GM19397 (cell line): ENCODE data around the gene JARID2.
"Not testable (repeated sequence)": the region's sequence is repeated elsewhere in the genome, so short reads cannot be mapped to it uniquely, and the experiment has no call there.

Experiments used
- ATAC-seq: cut with Tn5 transposase; IDR thresholded peaks from one replicate; pipeline ENCODE4 v1.9.1; 2021; ENCODE audit warnings: mild to moderate bottlenecking, moderate library complexity; ENCODE audit not compliant: unreplicated experiment

Gene JARID2

GRCh38 chr6:15527838-15528617, 282.2 kb downstream of the JARID2 start:
- ATAC-seq: no peak

DNA sequence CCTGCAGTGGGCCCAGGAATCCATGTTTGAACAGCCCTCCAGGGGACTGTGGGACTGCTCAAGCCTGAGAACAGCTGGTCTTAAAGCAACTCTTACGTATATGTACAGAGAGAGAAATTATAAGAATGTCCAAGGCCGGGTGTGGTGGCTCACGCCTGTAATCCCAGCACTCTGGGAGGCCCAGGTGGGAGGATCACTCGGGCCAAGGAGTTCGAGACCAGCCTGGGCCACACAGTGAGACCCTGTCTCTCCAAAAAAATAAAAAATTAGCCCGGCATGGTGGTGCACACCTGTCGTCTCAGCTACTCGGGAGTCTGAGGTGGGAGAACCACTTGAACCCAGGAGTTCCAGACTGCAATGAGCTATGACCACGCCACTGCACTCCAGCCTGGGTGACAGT, 283.0 kb downstream of the JARID2 start:
- no peak for ATAC-seq

DNA sequence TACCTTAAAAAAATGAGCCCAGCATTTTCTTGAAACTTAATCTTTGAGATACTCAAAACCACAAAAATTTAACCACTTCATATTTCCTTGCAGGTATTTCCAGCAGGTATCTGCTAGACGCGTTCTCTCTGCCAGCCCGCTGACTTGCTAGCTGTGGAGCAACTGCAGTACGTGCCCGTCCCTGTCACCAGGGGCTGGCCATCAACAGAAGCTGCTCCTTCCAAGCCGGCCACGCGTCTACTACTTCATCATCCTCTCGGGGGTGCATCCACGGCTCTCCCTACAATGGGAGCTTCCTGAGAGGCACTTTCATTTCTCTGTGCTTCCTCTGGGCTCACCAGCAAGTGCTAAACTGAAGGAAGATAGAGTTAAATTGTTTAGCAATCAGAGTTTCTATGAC, 284.5 kb downstream of the JARID2 start:
- no peak for ATAC-seq

GRCh38 chr6:15531973-15532372, 286.1 kb downstream of the JARID2 start:
- ATAC-seq: no peak

GRCh38 chr6:15533379-15534026, 287.6 kb downstream of the JARID2 start:
- ATAC-seq: no peak

DNA sequence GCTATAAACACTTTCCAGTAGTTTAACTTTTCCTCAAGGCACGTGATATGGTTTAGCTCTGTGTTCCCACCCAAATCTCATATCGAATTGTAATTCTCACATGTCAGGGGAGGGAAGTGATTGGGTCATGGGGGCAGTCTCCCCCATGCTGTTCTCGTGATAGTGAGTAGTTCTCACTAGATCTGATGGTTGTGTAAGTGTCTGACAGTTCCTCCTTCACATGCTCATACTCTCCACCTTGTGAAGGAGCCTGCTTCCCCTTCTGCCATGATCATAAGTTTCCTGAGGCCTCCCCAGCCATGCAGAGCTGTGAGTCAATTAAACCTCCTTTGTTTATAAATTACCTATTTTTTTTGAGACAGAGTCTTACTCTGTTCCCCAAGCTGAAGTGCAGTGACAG, 289.1 kb downstream of the JARID2 start:
- no peak for ATAC-seq

GRCh38 chr6:15535495-15536197, 289.8 kb downstream of the JARID2 start:
- no peak for ATAC-seq

DNA sequence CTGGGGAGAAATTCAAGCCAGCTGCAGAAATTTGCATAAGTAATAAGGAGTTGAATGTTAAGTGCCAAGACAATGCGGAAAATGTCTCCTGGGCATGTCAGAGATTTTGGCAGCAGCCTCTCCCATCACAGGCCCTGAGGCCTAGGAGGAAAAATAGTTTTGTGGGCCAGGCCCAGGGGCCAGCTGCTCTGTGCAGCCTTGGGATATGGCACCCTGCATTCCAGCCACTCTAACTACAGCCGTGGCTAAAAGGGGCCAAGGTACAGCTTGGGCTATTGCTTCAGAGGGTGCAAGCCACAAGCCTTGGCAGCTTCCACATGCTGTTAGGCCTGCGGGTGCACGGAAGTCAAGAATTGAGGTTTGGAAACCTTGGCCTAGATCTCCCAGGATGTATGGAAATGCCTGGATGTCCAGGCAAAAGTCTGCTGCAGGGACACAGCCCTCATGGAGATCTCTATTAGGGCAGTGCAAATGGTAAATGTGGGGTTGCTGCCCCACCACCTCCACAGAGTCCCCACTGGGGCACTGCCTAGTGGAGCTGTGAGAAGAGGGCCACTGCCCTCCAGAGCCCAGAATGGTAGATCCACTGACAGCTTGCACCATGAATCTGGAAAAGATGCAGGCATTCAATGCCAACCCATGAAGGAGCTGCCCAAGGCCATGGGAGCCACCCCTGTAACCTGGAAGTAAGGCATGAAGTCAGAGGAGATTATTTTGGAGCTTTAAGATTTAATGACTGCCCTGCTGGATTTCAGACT, 290.5 kb downstream of the JARID2 start:
- no peak for ATAC-seq

DNA sequence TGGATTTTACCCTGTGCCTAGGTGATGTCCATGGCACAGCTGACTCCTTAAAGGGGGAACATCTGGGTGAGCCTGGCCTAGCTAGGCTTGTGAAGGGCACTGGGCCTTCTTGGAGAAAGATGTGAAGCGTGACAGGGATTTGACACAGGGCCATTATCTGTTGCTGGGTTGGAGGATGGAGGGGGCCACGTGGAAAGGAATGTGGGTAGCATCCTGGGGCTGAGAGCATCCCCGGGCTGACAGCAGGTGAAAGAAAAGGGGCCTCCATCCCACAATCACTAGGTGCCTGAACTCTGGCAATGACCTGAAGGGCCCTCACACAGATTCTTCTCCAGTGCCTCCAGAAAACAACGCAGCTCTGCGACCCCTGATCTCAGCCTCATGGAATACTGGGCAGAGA, 292.2 kb downstream of the JARID2 start:
- ATAC-seq: no peak

- no peak for ATAC-seq
Observed at GRCh38 chr6:15538766-15539495, 293.1 kb downstream of the JARID2 start.

- ATAC-seq: no peak
Observed at GRCh38 chr6:15539722-15540270, 293.9 kb downstream of the JARID2 start.

GRCh38 chr6:15543332-15543917, 297.6 kb downstream of the JARID2 start:
- not testable (repeated sequence) for ATAC-seq

DNA sequence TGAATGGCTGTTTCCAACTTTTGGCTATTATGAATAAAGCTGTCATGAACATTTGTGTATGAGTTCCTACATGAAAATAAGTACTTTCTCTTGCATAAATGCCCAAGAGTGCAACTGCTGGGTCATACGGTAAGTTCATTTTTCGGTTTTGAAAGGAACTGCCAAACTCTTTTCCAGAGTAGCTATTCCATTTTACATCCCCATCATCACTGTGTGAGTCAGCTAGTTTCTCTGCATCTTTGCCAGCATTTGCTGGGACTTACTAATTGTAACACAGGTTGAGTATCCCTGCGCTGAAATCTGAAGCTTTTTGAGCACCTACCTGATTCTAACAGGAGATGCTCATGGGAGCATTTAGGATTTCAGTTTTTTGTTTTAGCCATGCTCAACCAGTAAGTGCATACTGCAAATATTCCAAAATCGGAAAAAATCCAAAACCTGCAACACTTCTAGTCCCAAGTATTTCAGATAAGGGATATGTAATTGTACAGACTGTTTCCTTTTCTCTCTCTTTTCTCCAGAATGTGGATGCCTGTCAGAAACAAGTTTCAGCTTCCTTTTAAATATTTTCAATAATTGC, 298.5 kb downstream of the JARID2 start:
- no peak for ATAC-seq

DNA sequence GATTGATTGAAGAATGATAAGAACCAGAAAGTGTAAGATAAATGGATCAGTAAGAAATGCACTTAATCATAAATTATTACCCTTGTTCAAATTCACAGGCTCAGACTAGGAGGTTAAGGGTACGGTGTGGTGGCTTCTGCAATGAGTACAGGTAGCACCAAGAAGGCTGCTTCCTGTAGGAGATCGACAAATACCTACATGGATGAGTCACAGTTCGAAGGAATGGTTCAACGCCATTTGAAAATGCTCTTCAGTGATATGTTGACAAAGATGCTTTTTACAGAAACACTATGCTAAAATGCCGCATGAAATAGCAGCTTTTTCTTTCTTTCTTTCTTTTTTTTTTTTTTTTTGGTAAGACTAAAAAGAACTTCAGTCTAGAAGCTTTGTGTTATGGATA, 300.7 kb downstream of the JARID2 start:
- no peak for ATAC-seq

- no peak for ATAC-seq
Observed at GRCh38 chr6:15547400-15547799, 301.5 kb downstream of the JARID2 start.

DNA sequence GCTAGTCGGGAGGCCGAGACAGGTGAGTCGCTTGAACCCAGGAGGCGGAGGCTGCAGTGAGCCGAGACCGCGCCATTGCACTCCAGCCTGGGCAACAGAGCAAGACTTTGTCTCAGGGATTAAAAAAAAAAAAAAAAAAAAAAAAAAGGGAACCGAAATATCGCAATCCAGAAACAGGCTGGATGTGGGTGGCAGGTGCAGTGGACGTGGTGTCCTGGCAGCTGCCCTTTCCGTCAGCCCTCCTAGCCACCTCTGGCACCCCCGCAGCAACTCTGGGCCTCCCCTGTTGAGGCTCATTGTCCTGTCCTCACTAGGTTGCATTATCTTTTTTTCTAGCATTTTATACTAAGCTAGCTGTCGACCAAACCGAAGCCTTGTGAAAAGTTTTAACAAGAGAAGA, 303.5 kb downstream of the JARID2 start:
- no peak for ATAC-seq

GRCh38 chr6:15550546-15551123, 304.8 kb downstream of the JARID2 start:
- ATAC-seq: no peak

DNA sequence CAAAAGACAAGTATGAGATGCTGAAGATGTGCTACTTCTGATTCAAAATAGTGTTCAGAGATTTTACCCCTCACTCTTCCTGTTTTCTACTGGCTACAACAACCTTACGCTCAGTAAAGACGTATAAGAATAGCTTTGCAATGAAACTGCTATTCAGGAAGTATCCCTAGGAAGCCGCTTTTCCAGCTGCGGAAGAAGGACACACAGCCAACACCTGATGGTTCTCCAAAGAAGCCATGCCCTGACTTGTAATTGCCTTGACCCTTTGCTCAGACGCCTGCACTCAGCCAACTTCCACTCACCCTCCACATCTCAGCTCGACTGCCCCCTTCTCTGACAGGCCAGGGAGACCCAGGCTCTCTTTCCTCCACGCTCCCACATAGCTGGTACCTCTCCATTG, 305.4 kb downstream of the JARID2 start:
- ATAC-seq: no peak

- ATAC-seq: no peak
Observed at GRCh38 chr6:15551798-15552197, 305.9 kb downstream of the JARID2 start.
